A549 treated with AZD9567 at 1 μM for 4 hours (cell line): Measurements from ENCODE around the gene TBC1D3D. TPM values are rescaled to one million over a fixed set of nuclear protein-coding genes. Genes with fewer than 3 reads are reported as not detected.

Source experiments
- total RNA-seq: library from RNA; stranded (reverse); fragments of 200-300 nt; extraction: Qiagen RNA extraction; gene quantifications from 5 replicates; pipeline ENCODE4 v1.2.3, GENCODE V29; 2022; ENCODE audit not compliant: insufficient read depth

The TBC1D3D gene
- 0.09 to 0.11 TPM in 2 of 5 replicates, not detected in the others for total RNA-seq

GRCh38 chr17:38003676-38004075 lies at the start of gene TBC1D3D:
TSS of gene TBC1D3D (plus strand) at chr17:38003976. CDS start at chr17:38005561, 1,585 bp downstream.

GRCh38 chr17:37988960-37989359 lies 14.8 kb upstream of the TBC1D3D start, which contains the start of gene TBC1D3L:
TSS of gene TBC1D3L (minus strand) at chr17:37989060. CDS start at chr17:37987520, 1,540 bp downstream.

Other genes starting within 250 kb of the TBC1D3D start
- gene TBC1D3K, start 79.6 kb upstream of the TBC1D3D start, total RNA-seq: not detected in 5 replicates
- 11.2 to 15.1 TPM (median 13.1 TPM) in 5 replicates for gene TBC1D3L, start 14.9 kb upstream of the TBC1D3D start, total RNA-seq
- not detected in 5 replicates for gene TBC1D3C, start 64.7 kb downstream of the TBC1D3D start, total RNA-seq
- 0.08 TPM in 1 of 5 replicates, not detected in the others for gene TBC1D3E, start 124.0 kb downstream of the TBC1D3D start, total RNA-seq
- gene TBC1D3, start 188.6 kb downstream of the TBC1D3D start, total RNA-seq: not detected in 5 replicates